ENCODE measurements around the gene BNC2. TPM values are rescaled to one million over a fixed set of nuclear protein-coding genes. Genes with fewer than 3 reads are reported as not detected.

The BNC2 gene
- total and polyA plus RNA-seq, 2 of the 4 experiments (the other 2 are of a cell fraction): 15.5 to 45.2 TPM

DNA sequence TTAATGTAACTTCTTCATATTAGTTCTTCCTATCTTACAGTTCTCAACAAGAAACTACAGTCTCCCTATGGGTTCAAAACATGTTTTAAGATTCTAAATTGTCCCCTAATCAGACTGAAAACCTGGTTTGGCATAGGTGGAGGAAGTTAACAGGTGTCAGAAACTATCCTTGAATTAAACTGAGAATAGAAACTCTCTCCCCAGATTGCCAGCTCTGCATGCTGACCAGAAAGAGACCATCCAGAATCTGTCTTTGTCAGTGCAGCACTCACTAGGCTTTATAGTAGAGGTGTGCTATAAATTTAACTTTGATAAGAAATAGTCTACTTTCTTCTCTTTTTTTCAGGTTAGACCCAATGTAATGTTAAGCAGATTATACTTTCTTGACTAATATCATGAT, 63.8 kb downstream of the BNC2 start:
- Histone ChIP-seq H2BK5ac (ENCODE audit: low read depth, low read length, poor library complexity, severe bottlenecking) (no peak overlapping the region), H2BK120ac (ENCODE audit: low read depth, low read length) (no peak overlapping the region), H3K4me3 (ENCODE audit: insufficient read depth, low read depth, low read length) (no peak overlapping the region), H3K4me1 (ENCODE audit: control insufficient read depth, insufficient read depth, low read length) (peaks cover 5% of the 10 kb centered on the region; the same call in 1 of the 2 replicates), H3K27me3 (ENCODE audit: control insufficient read depth, insufficient read depth, low read length) (no peaks in the 10 kb centered on the region), H2BK20ac (ENCODE audit: low read depth, low read length) (no peak overlapping the region), H3K36me3 (ENCODE audit: control insufficient read depth, insufficient read depth, low read length) (peaks cover 7% of the 10 kb centered on the region; the same call in 1 of the 2 replicates), H4K5ac (ENCODE audit: low read depth, low read length) (no peak overlapping the region), H3K27ac (ENCODE audit: insufficient read depth, low read length) (no peak overlapping the region), H3K4me2 (ENCODE audit: low read depth, low read length) (no peak overlapping the region), H3K9me1 (ENCODE audit: insufficient read depth, low read length) (peaks cover 15% of the 10 kb centered on the region; the same call in 1 of the 2 replicates), H2AK5ac (ENCODE audit: low read depth, low read length) (no peak overlapping the region), H3K23ac (ENCODE audit: low read depth, low read length) (no peak overlapping the region), H3K56ac (ENCODE audit: extremely low read depth, insufficient read depth, low read length) (no peak overlapping the region), H4K91ac (ENCODE audit: insufficient read depth, low read depth, low read length) (no peak overlapping the region), H4K8ac (ENCODE audit: low read depth in 2 of 2, low read length in 2 of 2) (no peak overlapping the region), H3K4ac (ENCODE audit: low read depth, low read length) (no peak overlapping the region), H3K79me1 (ENCODE audit: low read depth in 1 of 2, low read length in 2 of 2) (peaks cover 38 to 57% of the 10 kb centered on the region in 2 experiments), H2AK9ac (replicated peaks; ENCODE audit: low read depth, low read length, poor library complexity) (no peak overlapping the region), H3K9ac (ENCODE audit: low read depth, low read length) (no peak overlapping the region), H2AFZ (replicated peaks; ENCODE audit: low read length, poor library complexity) (no peak overlapping the region), H3K18ac (ENCODE audit: low read depth, low read length) (no peak overlapping the region), H2BK15ac (ENCODE audit: low read depth, low read length) (no peak overlapping the region), H3K14ac (replicated peaks; ENCODE audit: low read depth, low read length) (no peak overlapping the region), H4K20me1 (ENCODE audit: insufficient read depth, low read length) (peaks cover 13% of the 10 kb centered on the region; the same call in 1 of the 2 replicates), H3K9me3 (ENCODE audit: control insufficient read depth, insufficient read depth, low read length) (no peaks in the 10 kb centered on the region)
- DNase-seq (no peak), ATAC-seq (ENCODE audit: low read depth) (no peak)
- dilution Hi-C loops (cut with HindIII; ENCODE audit: low sequenced_read_pairs, unreplicated experiment): no loop called here
- ChIA-PET CTCF (no interaction called here), POLR2A (ENCODE audit: unreplicated experiment) (no interaction called here)
- TF ChIP-seq POLR2A (IDR thresholded peaks at IDR 0.05; ENCODE audit: low read depth, low read length) (no peak), FOS (IDR thresholded peaks at IDR 0.05; ENCODE audit: low read depth, low read length) (no peak), MAFK (IDR thresholded peaks at IDR 0.05; ENCODE audit: low read depth, low read length) (no peak), CHD1 (IDR thresholded peaks at IDR 0.05; ENCODE audit: low read depth, low read length) (no peak), CEBPB (IDR thresholded peaks at IDR 0.05; ENCODE audit: low read depth, low read length) (no peak), NFE2L2 (IDR thresholded peaks at IDR 0.05; ENCODE audit: low read depth, low read length) (no peak), MXI1 (IDR thresholded peaks at IDR 0.05; ENCODE audit: borderline replicate concordance, low read depth, low read length) (no peak), MAZ (IDR thresholded peaks at IDR 0.05; ENCODE audit: borderline replicate concordance, low read depth, low read length) (no peak), RAD21 (IDR thresholded peaks at IDR 0.05; ENCODE audit: low read length) (no peak), RFX5 (IDR thresholded peaks at IDR 0.05; ENCODE audit: low read depth, low read length) (no peak), SMC3 (IDR thresholded peaks at IDR 0.05; ENCODE audit: low read depth, low read length) (no peak), BHLHE40 (IDR thresholded peaks at IDR 0.05; ENCODE audit: low read depth, low read length) (no peak), RCOR1 (IDR thresholded peaks at IDR 0.05; ENCODE audit: insufficient replicate concordance, low read length) (no peak)
- TF ChIP-seq, protein P1, sequence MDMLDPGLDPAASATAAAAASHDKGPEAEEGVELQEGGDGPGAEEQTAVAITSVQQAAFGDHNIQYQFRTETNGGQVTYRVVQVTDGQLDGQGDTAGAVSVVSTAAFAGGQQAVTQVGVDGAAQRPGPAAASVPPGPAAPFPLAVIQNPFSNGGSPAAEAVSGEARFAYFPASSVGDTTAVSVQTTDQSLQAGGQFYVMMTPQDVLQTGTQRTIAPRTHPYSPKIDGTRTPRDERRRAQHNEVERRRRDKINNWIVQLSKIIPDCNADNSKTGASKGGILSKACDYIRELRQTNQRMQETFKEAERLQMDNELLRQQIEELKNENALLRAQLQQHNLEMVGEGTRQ (IDR thresholded peaks at IDR 0.05; ENCODE audit: low read depth, low read length): no peak
- TF ChIP-seq, protein P2, sequence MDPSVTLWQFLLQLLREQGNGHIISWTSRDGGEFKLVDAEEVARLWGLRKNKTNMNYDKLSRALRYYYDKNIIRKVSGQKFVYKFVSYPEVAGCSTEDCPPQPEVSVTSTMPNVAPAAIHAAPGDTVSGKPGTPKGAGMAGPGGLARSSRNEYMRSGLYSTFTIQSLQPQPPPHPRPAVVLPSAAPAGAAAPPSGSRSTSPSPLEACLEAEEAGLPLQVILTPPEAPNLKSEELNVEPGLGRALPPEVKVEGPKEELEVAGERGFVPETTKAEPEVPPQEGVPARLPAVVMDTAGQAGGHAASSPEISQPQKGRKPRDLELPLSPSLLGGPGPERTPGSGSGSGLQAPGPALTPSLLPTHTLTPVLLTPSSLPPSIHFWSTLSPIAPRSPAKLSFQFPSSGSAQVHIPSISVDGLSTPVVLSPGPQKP (IDR thresholded peaks at IDR 0.05; ENCODE audit: borderline replicate concordance, low read depth, low read length): no peak
- TF ChIP-seq, protein P3, sequence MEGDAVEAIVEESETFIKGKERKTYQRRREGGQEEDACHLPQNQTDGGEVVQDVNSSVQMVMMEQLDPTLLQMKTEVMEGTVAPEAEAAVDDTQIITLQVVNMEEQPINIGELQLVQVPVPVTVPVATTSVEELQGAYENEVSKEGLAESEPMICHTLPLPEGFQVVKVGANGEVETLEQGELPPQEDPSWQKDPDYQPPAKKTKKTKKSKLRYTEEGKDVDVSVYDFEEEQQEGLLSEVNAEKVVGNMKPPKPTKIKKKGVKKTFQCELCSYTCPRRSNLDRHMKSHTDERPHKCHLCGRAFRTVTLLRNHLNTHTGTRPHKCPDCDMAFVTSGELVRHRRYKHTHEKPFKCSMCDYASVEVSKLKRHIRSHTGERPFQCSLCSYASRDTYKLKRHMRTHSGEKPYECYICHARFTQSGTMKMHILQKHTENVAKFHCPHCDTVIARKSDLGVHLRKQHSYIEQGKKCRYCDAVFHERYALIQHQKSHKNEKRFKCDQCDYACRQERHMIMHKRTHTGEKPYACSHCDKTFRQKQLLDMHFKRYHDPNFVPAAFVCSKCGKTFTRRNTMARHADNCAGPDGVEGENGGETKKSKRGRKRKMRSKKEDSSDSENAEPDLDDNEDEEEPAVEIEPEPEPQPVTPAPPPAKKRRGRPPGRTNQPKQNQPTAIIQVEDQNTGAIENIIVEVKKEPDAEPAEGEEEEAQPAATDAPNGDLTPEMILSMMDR (conservative IDR thresholded peaks at IDR 0.05; ENCODE audit: low read depth, low read length): no peak
- in situ Hi-C loops (cut with MboI; ENCODE audit: low sequenced_read_pairs): no loop called here
- intact Hi-C loops (cut with micrococcal nuclease): no loop called here
- BruUV-seq (replicated peaks): no TSS peak
